ENCODE results near the gene WNT7A.

DNA sequence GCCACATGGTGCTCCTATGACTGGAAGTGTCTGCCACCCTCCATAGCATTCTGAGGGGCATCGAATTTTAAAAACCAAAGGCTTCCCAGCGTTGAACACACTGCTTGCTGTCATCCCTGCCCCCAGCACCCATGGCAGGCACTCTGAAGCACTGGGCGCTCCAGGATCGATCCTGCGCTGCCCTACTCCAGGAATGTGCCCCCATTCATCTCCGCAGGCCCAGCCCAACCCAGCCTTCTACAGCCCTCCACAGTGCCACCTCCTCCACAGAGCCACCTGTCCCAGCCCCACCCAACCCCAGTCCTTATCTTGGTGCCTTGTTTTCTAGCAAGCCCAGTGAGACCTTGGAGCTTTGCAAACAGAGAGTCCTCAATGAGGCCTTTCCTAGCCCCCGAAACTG, 52.2 kb downstream of the WNT7A start:
- TF ChIP-seq POLR2A (IDR thresholded peaks at IDR 0.05) = no peak
- TF ChIP-seq, protein P1, sequence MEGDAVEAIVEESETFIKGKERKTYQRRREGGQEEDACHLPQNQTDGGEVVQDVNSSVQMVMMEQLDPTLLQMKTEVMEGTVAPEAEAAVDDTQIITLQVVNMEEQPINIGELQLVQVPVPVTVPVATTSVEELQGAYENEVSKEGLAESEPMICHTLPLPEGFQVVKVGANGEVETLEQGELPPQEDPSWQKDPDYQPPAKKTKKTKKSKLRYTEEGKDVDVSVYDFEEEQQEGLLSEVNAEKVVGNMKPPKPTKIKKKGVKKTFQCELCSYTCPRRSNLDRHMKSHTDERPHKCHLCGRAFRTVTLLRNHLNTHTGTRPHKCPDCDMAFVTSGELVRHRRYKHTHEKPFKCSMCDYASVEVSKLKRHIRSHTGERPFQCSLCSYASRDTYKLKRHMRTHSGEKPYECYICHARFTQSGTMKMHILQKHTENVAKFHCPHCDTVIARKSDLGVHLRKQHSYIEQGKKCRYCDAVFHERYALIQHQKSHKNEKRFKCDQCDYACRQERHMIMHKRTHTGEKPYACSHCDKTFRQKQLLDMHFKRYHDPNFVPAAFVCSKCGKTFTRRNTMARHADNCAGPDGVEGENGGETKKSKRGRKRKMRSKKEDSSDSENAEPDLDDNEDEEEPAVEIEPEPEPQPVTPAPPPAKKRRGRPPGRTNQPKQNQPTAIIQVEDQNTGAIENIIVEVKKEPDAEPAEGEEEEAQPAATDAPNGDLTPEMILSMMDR (IDR thresholded peaks at IDR 0.05) = no peak

Data from prostate gland (tissue), 2 donors.